ENCODE data around the gene ASRGL1.
"Not testable (repeated sequence)": the region's sequence is repeated elsewhere in the genome, so short reads cannot be mapped to it uniquely, and the experiment has no call there.

ASRGL1 gene

GRCh38 chr11:62337303-62338181 lies at the start of gene ASRGL1:
Gene ASRGL1, plus strand, starts transcription at chr11:62337448. Its CDS starts 530 bp downstream, at chr11:62337978.
- DNase-seq (ENCODE audit: low read depth) = peak; percentile 58

- DNase-seq (ENCODE audit: low read depth) = no peak
Observed at GRCh38 chr11:62295504-62295903, 41.7 kb upstream of the ASRGL1 start.

GRCh38 chr11:62298975-62299374 lies 38.3 kb upstream of the ASRGL1 start, which contains the start of gene SCGB1D4:
Gene SCGB1D4, minus strand, starts transcription at chr11:62299075. Its CDS starts 65 bp downstream, at chr11:62299010.
- no peak for DNase-seq (ENCODE audit: low read depth)

GRCh38 chr11:62306227-62306626 lies 31.0 kb upstream of the ASRGL1 start:
- no peak for DNase-seq (ENCODE audit: low read depth)

GRCh38 chr11:62307950-62308349 lies 29.3 kb upstream of the ASRGL1 start:
- no peak for DNase-seq (ENCODE audit: low read depth)

- DNase-seq (ENCODE audit: low read depth) = no peak
Observed at GRCh38 chr11:62309991-62310390, 27.3 kb upstream of the ASRGL1 start.

GRCh38 chr11:62315431-62315830 lies 21.8 kb upstream of the ASRGL1 start:
- no peak for DNase-seq (ENCODE audit: low read depth)

GRCh38 chr11:62322524-62322923 lies 14.7 kb upstream of the ASRGL1 start:
- no peak for DNase-seq (ENCODE audit: low read depth)

GRCh38 chr11:62324731-62325556 lies 12.3 kb upstream of the ASRGL1 start:
- DNase-seq (ENCODE audit: low read depth) = no peak

GRCh38 chr11:62325781-62326180 lies 11.5 kb upstream of the ASRGL1 start:
- not testable (repeated sequence) for DNase-seq (ENCODE audit: low read depth)

GRCh38 chr11:62326719-62327118 lies 10.5 kb upstream of the ASRGL1 start:
- DNase-seq (ENCODE audit: low read depth) = not testable (repeated sequence)

GRCh38 chr11:62327541-62327940 lies 9.7 kb upstream of the ASRGL1 start:
- not testable (repeated sequence) for DNase-seq (ENCODE audit: low read depth)

GRCh38 chr11:62331264-62331663 lies 6.0 kb upstream of the ASRGL1 start:
- not testable (repeated sequence) for DNase-seq (ENCODE audit: low read depth)

GRCh38 chr11:62333768-62334167 lies 3.5 kb upstream of the ASRGL1 start:
- DNase-seq (ENCODE audit: low read depth) = no peak

- DNase-seq (ENCODE audit: low read depth) = not testable (repeated sequence)
Observed at GRCh38 chr11:62336949-62337302, 322 bp upstream of the ASRGL1 start.

- DNase-seq (ENCODE audit: low read depth) = no peak
Observed at GRCh38 chr11:62338218-62338617, 970 bp downstream of the ASRGL1 start.

- DNase-seq (ENCODE audit: low read depth) = peak; percentile 33
Observed at GRCh38 chr11:62340269-62340901, 3.1 kb downstream of the ASRGL1 start.

GRCh38 chr11:62341588-62341987 lies 4.3 kb downstream of the ASRGL1 start:
- DNase-seq (ENCODE audit: low read depth) = no peak

- not testable (repeated sequence) for DNase-seq (ENCODE audit: low read depth)
Observed at GRCh38 chr11:62343646-62344190, 6.5 kb downstream of the ASRGL1 start.

GRCh38 chr11:62344210-62344609 lies 7.0 kb downstream of the ASRGL1 start:
- no peak for DNase-seq (ENCODE audit: low read depth)

GRCh38 chr11:62345861-62346260 lies 8.6 kb downstream of the ASRGL1 start:
- no peak for DNase-seq (ENCODE audit: low read depth)

All from activated gamma-delta T cell treated with anti-CD3 and anti-CD28 coated beads, Interleukin-2, amount 50 U/mL, for 16 hours (primary cell).